ENCODE results near the gene LRRC52. TPM values are rescaled to one million over a fixed set of nuclear protein-coding genes. Genes with fewer than 3 reads are reported as not detected.
A peak's percentile ranks its signal among the peaks of the same experiment; 100 is the strongest.

LRRC52 gene
- total and polyA plus RNA-seq, 9 of the 15 experiments (the other 6 are each of a cell fraction or from before 2014, with no cell fraction given), result not detected

DNA sequence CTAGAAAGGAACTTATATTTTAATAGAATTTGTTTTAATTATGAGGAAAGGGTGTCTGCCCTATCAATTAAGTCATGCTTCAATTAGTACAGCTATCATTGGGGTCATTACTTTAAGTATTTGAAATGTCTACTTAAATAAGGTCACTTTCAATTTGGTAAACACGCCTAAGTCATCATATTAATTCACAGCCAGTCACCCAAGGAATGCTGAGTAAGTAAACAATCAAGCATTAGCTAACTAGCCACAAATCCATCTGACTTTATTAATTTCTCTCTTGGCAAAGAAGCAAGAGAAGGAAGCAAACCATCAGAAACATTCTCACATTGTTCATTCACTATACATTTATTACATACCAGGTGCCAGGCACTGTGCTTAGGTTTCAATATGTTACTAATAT is 1.2 kb upstream of the LRRC52 start (continued):
- TF ChIP-seq AFF4 (CRISPR knock-in tag; IDR thresholded peaks at IDR 0.05) (no peak), KAT7 (CRISPR knock-in tag; IDR thresholded peaks at IDR 0.05; ENCODE audit: borderline replicate concordance) (no peak)

- in situ Hi-C loops (cut with MboI), result no loop called here
- intact Hi-C loops (cut with micrococcal nuclease), result loop anchor here (5.0 kb wide), 1 partner anchor 43 kb away; no protein-coding TSS in a partner anchor
- TF ChIP-seq HLTF (IDR thresholded peaks at IDR 0.05) (no peak), RBM25 (IDR thresholded peaks at IDR 0.05; ENCODE audit: low read depth, low read length, severe bottlenecking) (peak; percentile 64), KDM5B (IDR thresholded peaks at IDR 0.05; ENCODE audit: insufficient replicate concordance, low read depth, low read length) (no peak), ZNF583 (CRISPR knock-in tag; IDR thresholded peaks at IDR 0.05) (no peak), RCOR1 (IDR thresholded peaks at IDR 0.05; ENCODE audit: borderline replicate concordance in 1 of 2, low read depth in 2 of 2, low read length in 2 of 2) (no peak)
- H3K4me2 ChIP-seq (ENCODE audit: insufficient read depth, low read length), result no peak overlapping the region
- H3K9me1 ChIP-seq (ENCODE audit: control insufficient read depth, insufficient read depth, low read length), result no peaks in the 10 kb centered on the region
- H3K9ac ChIP-seq (ENCODE audit: insufficient read depth in 1 of 2, low read depth in 2 of 2, low read length in 2 of 2), result no peak overlapping the region
- FAIRE-seq, result no peak
- ChIA-PET CTCF (ENCODE audit: low intra/inter-chr PET ratio) (no interaction called here), POLR2A (interaction anchor here (0.7 to 1.3 kb wide), 3 partner anchors 11 to 136 kb away, joined by 3 to 4 read pairs (median 3); no protein-coding TSS in a partner anchor)
- no peaks in the 10 kb centered on the region for H3K36me3 ChIP-seq (ENCODE audit: control insufficient read depth, insufficient read depth, low read length)
- H3K9me3 ChIP-seq (replicated peaks; ENCODE audit: control insufficient read depth, insufficient read depth, low read depth, low read length), result no peaks in the 10 kb centered on the region
- peaks cover 10 to 19% of the 10 kb centered on the region in 2 experiments for H3K27me3 ChIP-seq (ENCODE audit: control insufficient read depth in 2 of 2, insufficient read depth in 2 of 2, low read length in 2 of 2)
- BruUV-seq (replicated peaks), result no TSS peak
- no peak for ATAC-seq
- no peak overlapping the region for H3K4me3 ChIP-seq
- H2AFZ ChIP-seq (ENCODE audit: low read depth, low read length), result no peak overlapping the region
- H3K4me1 ChIP-seq (replicated peaks in 1 of 2; ENCODE audit: control insufficient read depth in 2 of 2, insufficient read depth in 2 of 2, low read length in 2 of 2), result no peaks in the 10 kb centered on the region
- H3K79me2 ChIP-seq (ENCODE audit: control insufficient read depth, insufficient read depth, low read length), result no peaks in the 10 kb centered on the region
- no peak for DNase-seq (ENCODE audit: extremely low read depth in 1 of 4, low spot score in 3 of 4)
- H3K27ac ChIP-seq (ENCODE audit: extremely low read depth, low read depth, low read length), result no peak overlapping the region
- H4K20me1 ChIP-seq (replicated peaks; ENCODE audit: control insufficient read depth, insufficient read depth, low read length), result no peaks in the 10 kb centered on the region; the same call in 1 of the 2 replicates
These were observed 1.2 kb downstream of the LRRC52 start for GRCh38 chr1:165544996-165545395.
